HG03457 (cell line): ENCODE results near the gene EGLN1.

Source experiments
- ATAC-seq: cut with Tn5 transposase; IDR thresholded peaks from one replicate; pipeline ENCODE4 v1.9.1; 2021; ENCODE audit warnings: moderate number of reproducible peaks; ENCODE audit not compliant: unreplicated experiment

The EGLN1 gene

DNA sequence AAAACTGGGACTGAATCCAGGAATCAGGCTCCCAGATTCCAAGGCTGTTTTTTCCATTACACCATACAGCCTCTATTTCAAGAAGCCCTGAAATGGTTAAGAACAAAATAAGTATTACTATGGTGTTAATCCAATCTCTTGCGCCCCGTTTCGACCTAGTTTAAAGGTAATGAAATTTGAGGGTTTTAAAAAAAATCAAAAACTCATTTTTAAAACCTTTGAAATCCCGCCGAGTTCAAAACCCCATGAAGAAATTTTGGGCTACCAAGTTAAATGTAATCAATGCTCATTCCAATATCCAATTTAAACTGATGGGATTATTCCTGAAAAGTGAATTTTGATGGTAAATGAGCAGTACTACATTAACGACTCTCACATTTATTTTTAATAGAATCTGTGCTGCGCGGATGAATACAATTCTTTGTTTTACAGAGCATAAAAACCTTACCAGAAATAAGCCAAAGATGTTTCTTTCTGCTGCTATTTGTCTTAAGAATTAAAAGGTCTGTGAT, 767 bp upstream of the EGLN1 start:
- no peak for ATAC-seq

GRCh38 chr1:231421546-231421970, 529 bp downstream of the EGLN1 start:
- peak; percentile 18 for ATAC-seq

- peak; percentile 6 for ATAC-seq
Measured at GRCh38 chr1:231420959-231421545, 1.0 kb downstream of the EGLN1 start.

DNA sequence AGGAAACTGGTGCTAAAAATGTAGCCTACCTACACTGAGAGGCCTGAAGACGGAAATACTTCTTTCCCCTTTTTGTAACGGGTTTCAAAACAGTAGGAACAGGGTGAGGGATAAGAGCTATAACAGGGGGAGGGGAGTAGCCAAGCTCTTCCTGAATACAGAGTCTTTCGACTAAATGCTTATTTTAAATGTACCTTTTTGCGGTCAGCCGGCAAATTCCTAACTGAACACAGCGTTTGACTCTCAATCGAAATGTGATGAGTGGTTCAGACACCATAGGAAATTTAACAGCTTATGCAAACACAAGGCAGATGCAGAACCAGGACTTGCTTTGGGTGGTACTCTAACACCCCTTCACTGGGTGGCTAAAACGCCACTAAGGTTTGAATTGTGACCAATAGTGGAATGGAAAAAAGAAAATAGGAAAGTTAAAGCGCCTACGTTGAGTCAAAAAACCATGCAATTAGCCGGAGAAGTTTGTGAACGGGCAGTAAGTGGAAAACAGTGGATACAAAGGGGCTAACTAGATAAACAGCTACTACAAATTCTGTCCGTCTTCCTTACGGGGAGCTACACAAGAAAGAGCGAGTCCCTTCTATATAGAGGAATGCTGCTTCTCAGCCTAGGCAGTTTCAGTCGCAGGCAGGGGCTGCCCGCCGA, 1.7 kb downstream of the EGLN1 start:
- ATAC-seq: no peak

DNA sequence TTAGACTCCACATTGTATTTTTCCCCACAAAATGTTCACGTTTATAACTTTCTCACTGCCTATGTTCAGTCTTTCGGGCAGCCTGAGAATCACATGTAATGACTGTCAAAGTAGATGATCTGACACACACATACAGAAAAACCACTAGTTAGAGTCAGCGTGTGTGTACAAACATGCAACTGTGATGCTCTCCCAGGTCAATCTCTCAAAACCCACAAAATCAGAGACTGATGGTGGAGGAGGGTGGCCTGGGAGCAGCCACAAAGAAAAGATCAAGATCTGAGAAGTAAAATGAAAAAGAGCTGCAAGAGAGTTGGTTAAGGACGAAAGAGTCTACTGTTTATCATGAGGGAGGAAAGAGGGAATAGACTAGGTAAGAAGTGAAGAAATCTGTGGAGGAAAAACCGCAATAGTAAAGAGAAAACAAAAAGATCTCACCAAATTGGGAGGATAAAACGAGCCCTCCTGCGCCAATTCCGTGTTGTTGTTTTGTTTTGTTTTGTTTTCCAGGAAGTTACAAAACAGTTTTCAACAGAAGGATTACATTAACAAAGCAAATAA, 2.3 kb downstream of the EGLN1 start:
- ATAC-seq: no peak

GRCh38 chr1:231419147-231419546, 2.9 kb downstream of the EGLN1 start:
- ATAC-seq: no peak

DNA sequence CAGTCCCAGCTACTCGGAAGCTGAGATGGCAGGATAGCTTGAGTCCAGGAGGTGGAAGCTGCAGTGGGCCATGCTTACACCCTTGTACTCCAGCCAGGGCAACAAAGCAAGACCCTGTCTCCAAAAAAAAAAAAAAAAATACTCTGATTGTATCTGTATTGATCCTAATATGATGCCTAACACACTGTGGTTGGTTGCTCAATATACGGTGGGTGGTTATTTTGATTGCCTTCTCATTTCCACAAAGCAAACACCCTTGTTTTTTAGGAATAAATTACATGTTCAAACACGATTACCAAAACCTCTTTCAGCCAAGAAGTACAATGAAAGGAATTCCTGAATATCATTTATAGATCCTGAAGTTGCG, 3.4 kb downstream of the EGLN1 start:
- no peak for ATAC-seq

DNA sequence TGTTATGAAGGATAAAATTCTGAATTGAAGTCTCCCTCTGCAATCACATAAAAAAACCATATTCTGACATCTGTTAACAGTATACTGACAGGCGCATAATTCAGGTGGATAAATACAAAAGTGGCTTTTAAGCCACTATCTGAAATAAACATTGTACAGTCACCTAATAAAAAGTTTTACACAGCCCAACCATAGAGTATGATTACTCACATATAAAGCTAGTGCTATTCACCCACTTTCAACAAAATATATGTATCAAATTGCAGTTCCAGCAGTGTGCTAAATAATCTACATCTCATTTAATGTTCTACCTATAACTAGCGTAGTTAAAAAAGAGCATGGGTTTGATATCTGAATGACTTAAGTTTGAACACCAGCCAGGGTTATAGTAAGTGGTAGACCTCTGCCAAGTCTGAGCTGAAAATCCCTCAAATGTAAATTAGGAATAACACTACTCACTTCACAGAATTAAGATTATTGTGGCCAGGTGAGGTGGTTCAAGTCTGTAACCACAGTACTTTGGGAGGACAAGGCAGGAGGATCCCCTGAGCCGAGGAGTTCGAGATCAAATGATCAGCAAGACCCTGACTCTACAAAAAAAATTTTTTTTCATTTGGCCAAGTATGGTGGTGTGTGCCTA, 3.9 kb downstream of the EGLN1 start:
- no peak for ATAC-seq

GRCh38 chr1:231417513-231417912, 4.6 kb downstream of the EGLN1 start:
- no peak for ATAC-seq

- ATAC-seq: no peak
Measured at GRCh38 chr1:231416901-231417300, 5.2 kb downstream of the EGLN1 start.

DNA sequence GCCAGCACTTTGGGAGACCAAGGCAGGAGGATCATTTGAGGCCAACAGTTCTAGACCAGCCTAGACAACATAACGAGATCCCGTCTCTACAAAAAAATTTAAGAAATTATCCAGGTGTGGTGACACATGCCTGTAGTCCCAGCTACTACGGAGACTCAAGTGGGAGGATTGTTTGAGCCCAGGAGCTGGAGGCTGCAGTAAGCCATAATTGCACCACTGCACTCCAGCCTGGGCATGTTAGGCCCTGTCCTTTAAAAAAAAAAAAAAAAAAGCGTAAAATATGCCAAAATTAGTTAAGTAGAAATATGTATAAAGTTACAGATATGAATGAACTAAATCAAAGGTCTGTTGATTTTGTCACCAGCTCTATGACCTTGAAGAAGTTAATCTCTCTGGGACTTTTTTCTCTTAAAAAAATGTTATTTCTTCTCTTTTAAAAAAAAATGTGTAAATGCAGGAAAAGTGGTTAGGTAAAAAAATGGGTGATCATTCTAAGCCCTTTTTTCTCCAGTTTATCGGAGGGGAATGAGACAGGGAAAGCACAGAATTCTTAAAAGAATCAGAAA, 7.0 kb downstream of the EGLN1 start:
- no peak for ATAC-seq

DNA sequence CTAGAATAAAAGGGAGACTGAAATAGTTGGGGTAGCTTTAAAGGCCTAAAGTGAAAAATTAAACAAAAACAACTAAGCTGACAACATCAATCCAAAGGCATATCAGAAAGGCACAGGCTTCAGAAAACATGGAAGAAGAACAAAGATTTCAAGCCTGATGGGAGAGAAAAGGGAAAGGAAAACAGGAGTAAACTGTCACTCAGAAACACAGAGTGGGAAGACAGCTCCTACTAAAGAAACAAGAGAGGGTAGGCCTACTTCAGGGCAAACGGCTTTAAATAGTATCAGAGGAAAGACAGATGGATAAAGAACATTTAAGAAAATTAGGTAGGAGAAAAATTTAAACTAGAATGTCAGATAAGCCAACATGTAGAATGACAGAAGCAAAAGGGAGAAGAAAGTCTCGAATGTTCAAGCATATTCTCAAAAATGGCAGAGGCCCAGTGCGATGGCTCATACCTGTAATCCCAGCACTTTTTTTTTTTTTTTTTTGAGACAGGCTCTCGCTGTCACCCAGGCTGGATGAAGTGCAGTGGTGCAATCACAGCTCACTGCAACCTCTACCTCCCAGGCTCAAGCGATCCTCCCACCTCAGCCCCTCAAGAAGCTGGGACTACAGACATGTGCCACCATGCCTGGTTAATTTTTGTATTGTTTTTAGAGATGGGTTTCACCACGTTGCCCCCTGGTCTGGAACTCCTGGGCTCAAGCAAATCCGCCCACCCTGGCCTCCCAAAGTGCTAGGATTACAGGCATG, 7.6 kb downstream of the EGLN1 start:
- ATAC-seq: no peak

- ATAC-seq: no peak
Measured at GRCh38 chr1:231413749-231414082, 8.4 kb downstream of the EGLN1 start.

- ATAC-seq: no peak
Measured at GRCh38 chr1:231411036-231411531, 11.0 kb downstream of the EGLN1 start.

DNA sequence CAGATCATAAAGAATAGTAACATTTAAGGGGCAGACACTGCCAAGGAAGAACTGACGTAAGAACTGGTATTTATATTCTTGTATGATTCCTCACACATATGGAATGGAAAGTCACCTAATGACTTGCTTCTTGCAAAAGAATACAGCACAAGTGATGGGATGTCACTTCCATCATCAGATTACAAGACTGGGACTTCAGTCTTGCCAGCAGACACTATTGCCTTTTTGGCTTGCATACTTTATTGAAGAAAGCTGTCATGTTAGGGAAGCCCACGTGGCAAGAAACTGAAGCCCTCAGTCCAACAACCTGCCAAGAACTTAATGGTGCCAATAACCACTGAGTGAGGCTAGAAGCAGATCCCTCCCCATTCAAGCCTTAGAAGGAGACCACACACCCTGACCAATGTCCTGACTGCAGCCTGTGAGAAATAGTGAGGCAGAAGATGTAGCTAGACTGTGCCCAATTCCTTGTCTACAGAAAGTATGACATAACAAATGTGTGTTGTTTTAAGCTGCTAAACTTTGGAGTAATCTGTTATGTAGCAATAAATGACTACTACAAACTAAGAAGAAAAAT, 12.0 kb downstream of the EGLN1 start:
- ATAC-seq: no peak

GRCh38 chr1:231408528-231409094, 13.5 kb downstream of the EGLN1 start:
- ATAC-seq: no peak

DNA sequence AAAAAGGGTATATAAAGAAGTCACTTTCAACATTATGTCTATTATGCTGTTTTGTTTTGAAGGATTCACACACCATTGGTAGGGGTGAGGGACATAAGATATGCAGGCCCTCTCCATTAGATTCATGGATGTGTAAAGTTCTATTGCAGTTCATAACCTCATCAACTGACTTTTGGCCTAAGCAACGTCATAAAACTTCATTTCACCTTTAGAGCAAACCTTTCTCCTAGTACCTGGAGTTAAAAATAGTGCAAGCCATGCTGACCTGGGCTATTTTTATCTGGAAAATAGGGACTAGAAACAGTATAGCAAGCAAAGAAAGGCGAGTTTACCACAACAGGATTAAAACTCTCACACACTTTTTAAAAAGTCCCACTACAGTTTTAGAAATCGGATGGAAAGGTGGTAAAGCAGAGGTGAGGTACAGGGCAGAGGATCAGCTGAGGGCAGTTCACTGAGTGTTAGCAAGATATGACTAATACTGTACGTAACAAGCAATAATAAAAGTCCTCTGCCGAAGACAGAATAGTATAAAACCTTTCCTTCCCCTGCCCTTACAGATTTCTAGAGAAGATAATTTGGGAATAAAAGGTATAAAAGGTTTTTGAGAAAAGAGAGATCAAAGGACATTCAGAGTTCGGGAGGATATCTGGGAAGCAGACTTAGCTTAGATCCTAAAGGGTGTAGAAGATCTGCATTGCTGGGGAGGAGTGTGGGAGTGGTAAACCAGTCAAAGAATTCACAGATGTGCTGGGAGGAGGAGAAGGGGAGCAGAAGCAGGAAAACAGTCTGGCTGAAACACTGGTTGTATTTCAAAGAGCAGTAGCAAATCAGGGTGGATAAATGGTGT, 14.3 kb downstream of the EGLN1 start:
- ATAC-seq: no peak

- no peak for ATAC-seq
Measured at GRCh38 chr1:231407049-231407448, 15.0 kb downstream of the EGLN1 start.

DNA sequence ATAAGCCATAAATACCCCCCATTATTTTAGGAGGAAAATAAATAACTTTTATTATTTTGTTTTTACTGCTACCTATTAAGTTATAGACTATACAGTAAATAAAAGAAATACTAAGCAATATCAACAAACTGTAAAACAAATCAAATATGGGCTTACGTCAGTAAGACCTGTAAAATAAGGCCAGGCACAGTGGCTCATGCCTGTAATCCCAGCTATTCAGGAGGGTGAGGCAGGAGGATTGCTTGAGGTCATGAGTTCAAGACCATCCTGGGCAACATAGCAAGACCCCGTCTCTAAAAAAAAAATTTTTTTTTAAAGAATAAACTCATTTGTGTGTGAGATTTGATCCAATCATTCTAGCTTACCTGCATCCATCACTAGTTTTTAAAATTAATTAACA, 17.8 kb downstream of the EGLN1 start:
- no peak for ATAC-seq
